OCI-LY3 (cell line): ENCODE measurements around the gene SPATS2L.

ENCODE experiments used
- H2AFZ ChIP-seq: fragments of 200-600, 300-600 bp; shearing (Covaris generic); 2 replicates; pipeline ENCODE4 v1.6.0; 2014; ENCODE audit warnings: antibody characterized with exemption, low read depth, low read length
- H3K27ac ChIP-seq: fragments of 200-600, 300-600 bp; sonication (generic); 2 replicates; pipeline ENCODE4 v1.5.1; 2014; ENCODE audit warnings: mild to moderate bottlenecking, low read length, moderate library complexity, mixed read lengths
- H3K27me3 ChIP-seq: fragments of 200-600, 300-600 bp; sonication (generic); 2 replicates; pipeline ENCODE4 v1.6.1; 2014; ENCODE audit warnings: low read depth, low read length, mixed read lengths
- H3K36me3 ChIP-seq: fragments of 200-600, 300-600 bp; sonication (generic); replicated peaks from 2 replicates; pipeline ENCODE3; 2014; ENCODE audit warnings: low read depth, low read length, mixed read lengths
- H3K4me1 ChIP-seq: fragments of 300-600, 200-600 bp; sonication (generic); 2 replicates; pipeline ENCODE4 v1.6.1; 2014; ENCODE audit warnings: low read length, mixed read lengths
- H3K4me2 ChIP-seq: fragments of 200-600, 300-600 bp; sonication (generic); 2 replicates; pipeline ENCODE4 v1.6.1; 2014; ENCODE audit warnings: low read length, mixed read lengths
- H3K4me3 ChIP-seq: fragments of 300-600, 200-600 bp; sonication (generic); 2 replicates; pipeline ENCODE4 v1.5.1; 2014; ENCODE audit warnings: antibody characterized with exemption, mild to moderate bottlenecking, low read length, moderate library complexity
- H3K79me2 ChIP-seq: fragments of 300-600, 200-600 bp; shearing (Covaris generic); 2 replicates; pipeline ENCODE4 v1.6.1; 2014; ENCODE audit warnings: mild to moderate bottlenecking, low read length, mixed read lengths
- H3K9ac ChIP-seq: fragments of 300-600, 200-600 bp; shearing (Covaris generic); 2 replicates; pipeline ENCODE4 v1.6.0; 2014; ENCODE audit warnings: mild to moderate bottlenecking, low read length, moderate library complexity
- H3K9me3 ChIP-seq: fragments of 200-600, 300-600 bp; shearing (Covaris generic); 2 replicates; pipeline ENCODE4 v1.6.1; 2014; ENCODE audit warnings: low read length, mixed read lengths; ENCODE audit not compliant: insufficient read depth
- H4K20me1 ChIP-seq: fragments of 200-600, 300-600 bp; sonication (generic); 2 replicates; pipeline ENCODE4 v1.6.1; 2016; ENCODE audit warnings: low read length, mixed read lengths; ENCODE audit not compliant: insufficient read depth
- CTCF ChIP-seq: fragments of 200-600, 300-600 bp; sonication (generic); IDR thresholded peaks from 2 replicates; pipeline ENCODE4 v1.5.1; 2014; ENCODE audit warnings: antibody characterized with exemption, low read length, low read depth
- EZH2phosphoT487 ChIP-seq: fragments of 200-600 bp; shearing (Covaris generic); IDR thresholded peaks from 2 replicates; pipeline ENCODE4 v1.6.1; 2018; ENCODE audit warnings: antibody characterized with exemption, mixed run types, low read depth

SPATS2L gene

DNA sequence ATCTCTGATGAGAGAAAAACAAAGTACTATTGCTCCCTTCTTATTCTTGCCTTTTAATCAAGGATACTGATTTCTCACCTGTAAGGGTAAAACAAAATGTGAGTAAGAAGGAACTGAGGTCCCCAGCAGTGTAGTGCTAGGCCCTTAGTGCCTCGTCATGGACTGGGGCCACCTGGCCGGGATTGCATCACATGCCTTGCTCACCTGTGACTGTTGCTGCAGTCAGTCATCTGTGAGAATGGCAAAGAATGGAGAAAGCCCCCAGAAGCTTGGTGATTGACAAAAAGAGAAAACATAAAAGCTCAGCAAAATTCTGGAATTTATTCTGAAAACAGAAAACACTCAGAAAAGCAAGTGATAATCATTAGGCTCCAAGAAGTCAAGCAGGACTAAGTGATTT is 63.4 kb downstream of the SPATS2L start:
- Histone ChIP-seq H3K36me3 (no peaks in the 10 kb centered on the region), H3K9ac (no peak overlapping the region), H3K27ac (no peak overlapping the region), H3K27me3 (peaks cover 8% of the 10 kb centered on the region; the same call in 1 of the 2 replicates), H3K9me3 (no peaks in the 10 kb centered on the region), H3K4me2 (no peak overlapping the region), H3K4me1 (peaks cover 19% of the 10 kb centered on the region), H4K20me1 (no peaks in the 10 kb centered on the region), H2AFZ (no peak overlapping the region), H3K79me2 (no peaks in the 10 kb centered on the region), H3K4me3 (no peak overlapping the region)
- TF ChIP-seq EZH2phosphoT487 (no peak), CTCF (no peak)

DNA sequence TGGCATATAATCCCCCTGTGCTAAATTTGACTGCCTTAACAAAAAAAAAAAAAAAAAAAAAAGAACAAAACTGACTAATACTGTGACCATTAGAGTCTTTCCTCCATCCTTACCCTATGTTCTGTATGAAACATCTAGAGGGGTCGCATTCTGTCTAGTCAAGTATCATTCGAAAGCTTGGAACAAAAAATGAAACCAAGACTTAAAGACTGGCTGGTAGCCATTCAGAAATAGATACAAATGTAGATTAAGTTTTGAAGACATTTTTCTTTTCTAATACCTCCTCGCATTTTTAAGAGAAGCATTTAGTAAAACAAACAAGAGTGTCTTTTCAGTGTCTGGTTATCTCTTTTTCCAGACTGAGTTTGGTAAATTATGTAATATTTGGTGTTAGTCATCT is 66.7 kb downstream of the SPATS2L start:
- H3K9ac ChIP-seq = no peak overlapping the region; the same call in 1 of the 2 replicates

DNA sequence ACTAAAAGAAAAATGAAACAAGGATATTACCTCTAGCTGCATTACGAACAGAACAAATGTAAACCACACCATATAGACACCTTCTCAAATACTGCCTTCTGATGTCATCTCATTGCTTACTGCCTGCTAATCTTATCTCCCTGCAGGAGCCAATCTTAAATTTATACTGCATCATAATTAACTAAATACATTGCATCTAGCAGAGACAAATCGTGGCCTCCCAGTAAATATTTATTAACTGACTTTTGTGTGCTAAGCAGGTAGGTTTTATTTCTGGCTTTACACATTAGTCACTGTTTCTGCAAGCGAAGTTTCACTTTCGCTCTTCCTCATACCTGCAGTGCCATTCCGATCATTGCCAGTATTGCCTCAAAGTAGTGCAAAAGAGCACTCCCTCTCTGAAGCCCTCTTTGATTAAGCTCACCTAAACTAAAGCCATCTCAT is 67.5 kb downstream of the SPATS2L start:
- Histone ChIP-seq H3K79me2 (no peaks in the 10 kb centered on the region), H3K4me2 (peak overlapping the region; percentile 71), H2AFZ (0 out of 2 replicates have a peak overlapping the region, but pooled peaks have one; percentile 37), H3K36me3 (no peaks in the 10 kb centered on the region), H3K27me3 (peaks cover 8% of the 10 kb centered on the region; the same call in 1 of the 2 replicates), H3K4me3 (peak overlapping the region; percentile 67), H4K20me1 (no peaks in the 10 kb centered on the region), H3K9me3 (no peaks in the 10 kb centered on the region), H3K9ac (no peak overlapping the region), H3K4me1 (peaks cover 19% of the 10 kb centered on the region), H3K27ac (no peak overlapping the region)
- TF ChIP-seq CTCF (no peak), EZH2phosphoT487 (no peak)

More for the DNA sequence above, 66.7 kb downstream of the SPATS2L start:
- Histone ChIP-seq H3K4me3 (peak overlapping the region; percentile 67), H3K9me3 (no peaks in the 10 kb centered on the region), H3K27ac (no peak overlapping the region), H3K27me3 (peaks cover 8% of the 10 kb centered on the region; the same call in 1 of the 2 replicates), H3K79me2 (no peaks in the 10 kb centered on the region), H3K4me2 (peak overlapping the region; percentile 71), H4K20me1 (no peaks in the 10 kb centered on the region), H3K4me1 (peaks cover 19% of the 10 kb centered on the region), H3K36me3 (no peaks in the 10 kb centered on the region), H2AFZ (no peak overlapping the region)
- TF ChIP-seq CTCF (no peak), EZH2phosphoT487 (no peak)

DNA sequence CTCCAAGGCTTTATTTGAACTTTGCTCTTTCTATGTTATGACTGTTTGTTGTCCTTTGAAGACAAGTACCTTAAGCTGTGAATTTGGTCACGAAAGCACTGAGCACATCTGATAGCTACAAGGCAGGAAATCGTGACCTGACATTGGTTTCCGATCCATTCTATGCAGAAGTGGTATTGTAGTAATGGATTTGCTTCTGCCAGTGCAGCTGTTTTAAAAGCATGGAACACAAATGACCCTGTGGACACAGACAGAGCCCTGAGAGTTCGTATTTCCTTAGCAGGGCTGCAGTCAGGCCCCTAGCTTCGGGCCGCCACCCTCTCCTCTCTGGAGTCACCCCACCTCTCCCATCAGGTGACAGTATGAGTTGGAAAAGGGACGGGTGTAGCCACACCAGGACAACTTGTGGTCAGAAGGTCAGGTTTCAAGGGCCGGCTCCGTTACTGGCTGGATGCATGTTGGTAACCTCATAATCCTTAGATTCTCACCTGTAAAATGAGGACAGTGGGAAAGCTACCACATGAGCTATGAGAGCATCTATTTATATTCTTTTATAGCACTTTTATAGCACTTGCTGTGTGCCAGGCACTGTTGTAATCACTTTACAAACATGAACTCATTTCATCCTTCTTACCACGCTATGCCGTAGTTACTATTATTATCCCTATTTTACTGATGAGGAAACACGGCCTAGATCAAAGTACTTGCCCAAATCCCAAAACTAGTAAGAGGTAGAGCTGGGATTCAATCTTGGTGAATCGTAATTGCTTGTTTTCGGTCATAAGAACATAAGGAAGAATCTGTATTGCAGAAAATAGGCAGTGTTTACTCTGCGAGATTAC is 70.2 kb downstream of the SPATS2L start:
- H4K20me1 ChIP-seq = no peaks in the 10 kb centered on the region
- H3K27ac ChIP-seq = no peak overlapping the region
- H2AFZ ChIP-seq = no peak overlapping the region
- H3K36me3 ChIP-seq = no peaks in the 10 kb centered on the region
- no peaks in the 10 kb centered on the region for H3K9me3 ChIP-seq
- H3K4me3 ChIP-seq = no peak overlapping the region
- no peaks in the 10 kb centered on the region; the same call in 1 of the 2 replicates for H3K27me3 ChIP-seq
- no peak overlapping the region for H3K9ac ChIP-seq
- H3K4me2 ChIP-seq = no peak overlapping the region
- H3K4me1 ChIP-seq = peaks cover 19% of the 10 kb centered on the region
- TF ChIP-seq EZH2phosphoT487 = no peak
- no peak for TF ChIP-seq CTCF
- H3K79me2 ChIP-seq = no peaks in the 10 kb centered on the region
